Measurements from ENCODE around the gene FAM107B. TPM values are rescaled to one million over a fixed set of nuclear protein-coding genes. Genes with fewer than 3 reads are reported as not detected.

FAM107B gene
- total RNA-seq, 4 donors from 2014 or later, result 7.3 to 15.6 (median 13.3) TPM

DNA sequence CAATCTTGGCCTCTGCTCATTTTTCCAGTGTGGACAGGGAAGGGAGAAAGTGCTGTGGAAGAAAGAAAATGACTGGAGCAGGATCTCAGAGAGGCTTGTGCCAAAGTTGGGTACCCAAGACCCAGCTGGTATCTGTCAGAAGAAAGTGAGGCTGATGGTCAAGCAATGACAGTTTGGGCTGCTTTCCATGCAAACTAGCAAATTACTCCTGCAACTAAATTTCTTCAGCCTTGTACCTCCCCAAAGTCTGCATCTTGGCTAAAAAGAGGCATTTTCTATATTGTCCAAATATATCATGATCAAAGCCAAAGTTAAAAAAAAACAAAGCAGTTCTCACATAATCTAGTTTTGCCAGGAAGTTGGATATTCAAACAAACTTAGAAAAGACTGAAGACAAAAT is 235.5 kb downstream of the FAM107B start:
- no peak for ATAC-seq
- H3K27me3 ChIP-seq, result no peaks in the 10 kb centered on the region
- H3K36me3 ChIP-seq, result no peaks in the 10 kb centered on the region
- H3K27ac ChIP-seq, result no peak overlapping the region
- H3K4me1 ChIP-seq, result peaks cover 0 to 34% (median 0%) of the 10 kb centered on the region in 3 donors
- no peak overlapping the region for H3K4me3 ChIP-seq
- no peaks in the 10 kb centered on the region for H3K9me3 ChIP-seq
- TF ChIP-seq, protein P1, sequence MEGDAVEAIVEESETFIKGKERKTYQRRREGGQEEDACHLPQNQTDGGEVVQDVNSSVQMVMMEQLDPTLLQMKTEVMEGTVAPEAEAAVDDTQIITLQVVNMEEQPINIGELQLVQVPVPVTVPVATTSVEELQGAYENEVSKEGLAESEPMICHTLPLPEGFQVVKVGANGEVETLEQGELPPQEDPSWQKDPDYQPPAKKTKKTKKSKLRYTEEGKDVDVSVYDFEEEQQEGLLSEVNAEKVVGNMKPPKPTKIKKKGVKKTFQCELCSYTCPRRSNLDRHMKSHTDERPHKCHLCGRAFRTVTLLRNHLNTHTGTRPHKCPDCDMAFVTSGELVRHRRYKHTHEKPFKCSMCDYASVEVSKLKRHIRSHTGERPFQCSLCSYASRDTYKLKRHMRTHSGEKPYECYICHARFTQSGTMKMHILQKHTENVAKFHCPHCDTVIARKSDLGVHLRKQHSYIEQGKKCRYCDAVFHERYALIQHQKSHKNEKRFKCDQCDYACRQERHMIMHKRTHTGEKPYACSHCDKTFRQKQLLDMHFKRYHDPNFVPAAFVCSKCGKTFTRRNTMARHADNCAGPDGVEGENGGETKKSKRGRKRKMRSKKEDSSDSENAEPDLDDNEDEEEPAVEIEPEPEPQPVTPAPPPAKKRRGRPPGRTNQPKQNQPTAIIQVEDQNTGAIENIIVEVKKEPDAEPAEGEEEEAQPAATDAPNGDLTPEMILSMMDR (IDR thresholded peaks at IDR 0.05), result no peak
- TF ChIP-seq EP300 (IDR thresholded peaks at IDR 0.05), result no peak
- TF ChIP-seq POLR2AphosphoS5 (IDR thresholded peaks at IDR 0.05), result no peak
- no peak for TF ChIP-seq POLR2A (IDR thresholded peaks at IDR 0.05)

DNA sequence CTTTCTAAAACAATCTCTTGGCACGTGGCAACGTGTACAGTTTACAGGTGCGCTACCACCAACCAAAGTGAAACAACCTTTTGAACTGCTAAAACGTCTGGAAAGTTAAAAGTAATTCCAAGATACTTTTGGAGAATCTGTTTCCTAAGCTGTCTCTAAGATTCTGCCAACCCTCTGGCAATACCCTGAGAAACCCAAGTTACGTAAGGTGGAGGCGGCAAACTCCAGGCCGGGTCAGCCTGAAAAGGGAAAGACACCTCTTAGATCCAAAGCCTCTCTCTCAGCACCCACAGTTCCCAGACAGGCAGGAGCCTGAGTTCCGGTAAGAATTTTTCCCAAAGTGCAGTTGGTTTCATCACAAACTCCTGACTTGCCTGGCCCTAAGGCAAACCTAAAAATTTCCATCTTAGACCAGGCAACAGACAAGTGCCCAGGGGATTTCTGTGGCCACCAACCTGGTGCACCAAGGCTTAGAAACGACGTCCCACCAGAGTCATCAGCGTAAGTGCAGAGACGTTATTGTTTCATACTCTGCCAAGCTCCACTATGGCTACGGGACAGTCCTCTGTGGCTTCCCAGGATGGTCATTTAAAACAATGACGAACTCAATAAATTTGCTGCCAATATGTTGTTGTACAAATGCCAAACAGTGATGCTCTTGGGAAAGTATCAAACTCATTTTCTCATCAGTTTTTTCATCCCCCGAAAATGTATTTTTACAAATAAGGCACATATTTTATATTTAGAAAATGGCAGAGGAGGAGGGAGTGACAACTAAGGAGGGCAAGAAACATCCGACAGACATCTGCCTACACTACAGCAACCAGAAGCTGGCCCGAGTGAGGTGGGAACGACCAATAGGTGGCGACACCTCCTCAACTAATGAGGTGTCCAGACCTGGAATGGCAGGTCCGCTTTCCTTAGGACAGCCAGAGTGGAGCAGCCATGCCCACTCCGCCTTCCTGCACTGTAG is 238.2 kb downstream of the FAM107B start:
- Histone ChIP-seq H3K36me3 (no peaks in the 10 kb centered on the region), H3K27me3 (no peaks in the 10 kb centered on the region), H3K4me3 (no peak overlapping the region), H3K4me1 (peaks cover 0 to 20% (median 0%) of the 10 kb centered on the region in 3 donors), H3K27ac (no peak overlapping the region), H3K9me3 (no peaks in the 10 kb centered on the region)
- ATAC-seq, result peak; percentile 74
- 52 to 64% methylated on average over 13 to 15 of the region's 21 CpGs for WGBS, 2 donors (ENCODE audit: low coverage in 1 of 2)
- TF ChIP-seq, protein P1 (IDR thresholded peaks at IDR 0.05), result peak; percentile 20 to 61 (median 50)
- TF ChIP-seq POLR2A (IDR thresholded peaks at IDR 0.05) (no peak), POLR2AphosphoS5 (IDR thresholded peaks at IDR 0.05) (no peak), EP300 (IDR thresholded peaks at IDR 0.05) (no peak)

DNA sequence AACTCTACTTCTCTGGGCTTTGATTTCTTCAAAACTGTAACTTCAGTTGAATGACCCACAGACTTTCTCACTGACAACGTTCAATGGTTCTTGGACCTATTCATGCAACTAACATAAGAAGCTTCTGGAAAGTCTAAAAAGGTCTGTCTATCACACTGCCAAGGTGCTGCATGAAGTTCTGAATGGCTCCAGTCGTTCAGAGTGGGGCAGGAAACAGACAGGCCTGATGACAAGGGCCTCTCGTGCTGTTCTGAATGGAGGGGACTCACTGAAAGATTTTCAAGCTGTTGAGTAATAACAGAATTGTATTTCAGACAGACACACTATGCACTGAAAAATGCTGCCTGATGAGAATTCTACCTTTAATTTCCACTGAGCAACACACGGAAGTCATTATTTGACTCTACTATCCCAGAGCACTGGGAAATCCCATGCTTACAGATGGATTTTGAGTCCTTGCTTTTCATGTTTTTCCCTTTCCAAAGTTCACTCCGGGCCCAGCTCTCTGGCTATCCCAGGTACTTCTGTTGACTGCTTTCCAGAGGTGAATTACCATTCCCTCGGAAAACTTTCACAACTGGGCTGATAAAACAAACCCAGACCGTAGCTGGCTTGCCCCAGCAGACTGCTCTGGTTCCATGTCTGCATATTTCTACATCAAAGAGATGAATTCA is 239.1 kb downstream of the FAM107B start:
- Histone ChIP-seq H3K27ac (no peak overlapping the region), H3K9me3 (no peaks in the 10 kb centered on the region), H3K4me1 (peaks cover 0 to 20% (median 0%) of the 10 kb centered on the region in 3 donors), H3K27me3 (no peaks in the 10 kb centered on the region), H3K36me3 (no peaks in the 10 kb centered on the region), H3K4me3 (no peak overlapping the region)
- TF ChIP-seq POLR2A (IDR thresholded peaks at IDR 0.05) (no peak), POLR2AphosphoS5 (IDR thresholded peaks at IDR 0.05) (no peak), EP300 (IDR thresholded peaks at IDR 0.05) (no peak)
- TF ChIP-seq, protein P1 (IDR thresholded peaks at IDR 0.05), result no peak
- no peak for ATAC-seq
- 71% methylated on average over 6 to 7 of the region's 7 CpGs for WGBS, 2 donors (ENCODE audit: low coverage in 1 of 2)

DNA sequence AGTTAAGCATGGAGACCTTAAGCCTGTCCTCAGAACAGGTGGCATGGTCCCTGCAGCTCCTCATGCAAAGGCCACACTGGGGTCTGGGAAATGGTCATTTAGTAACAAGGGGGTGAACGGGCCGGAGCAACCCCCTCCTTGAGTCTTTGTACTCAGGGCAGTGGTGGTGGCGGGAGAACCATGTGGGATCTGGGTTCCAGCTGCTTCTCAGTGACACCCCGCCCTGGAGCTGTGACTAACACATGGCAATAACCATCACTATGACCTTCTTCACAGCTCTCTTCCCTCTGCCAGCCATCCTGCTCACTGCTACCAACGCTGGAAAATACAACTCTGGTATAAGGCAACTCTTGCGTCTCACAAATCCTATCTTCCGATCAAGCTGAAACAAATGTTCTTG is 240.5 kb downstream of the FAM107B start:
- Histone ChIP-seq H3K4me3 (no peak overlapping the region), H3K9me3 (no peaks in the 10 kb centered on the region), H3K27me3 (no peaks in the 10 kb centered on the region), H3K4me1 (peaks cover 0 to 9% (median 0%) of the 10 kb centered on the region in 3 donors), H3K36me3 (peaks cover 0 to 9% of the 10 kb centered on the region in 2 donors), H3K27ac (no peak overlapping the region)
- no peak for ATAC-seq
- TF ChIP-seq, protein P1 (IDR thresholded peaks at IDR 0.05), result no peak
- TF ChIP-seq POLR2AphosphoS5 (IDR thresholded peaks at IDR 0.05), result no peak
- no peak for TF ChIP-seq EP300 (IDR thresholded peaks at IDR 0.05)
- TF ChIP-seq POLR2A (IDR thresholded peaks at IDR 0.05), result no peak
- 94 to 100% methylated on average over 3 to 4 of the region's 7 CpGs for WGBS, 2 donors (ENCODE audit: low coverage in 1 of 2)

Measured in gastroesophageal sphincter (tissue), 4 donors.